IMR-90 (cell line): Measurements from ENCODE around the gene TRAK2. TPM values are rescaled to one million over a fixed set of nuclear protein-coding genes. Genes with fewer than 3 reads are reported as not detected.
A peak's percentile ranks its signal among the peaks of the same experiment; 100 is the strongest.

ENCODE experiments used
- ATAC-seq: fragments of 200-7000 bp; cut with Tn5 transposase; 2 replicates; pipeline ENCODE4 v1.9.1; 2020; ENCODE audit warnings: low read depth, mild to moderate bottlenecking, moderate library complexity
- BruUV-seq: library from RNA; stranded (reverse); fragments of 400-500 nt; replicated peaks from 2 replicates; lab custom pipeline; 2021; lab: Mats Ljungman, UMichigan
- CTCF ChIA-PET: fragments of 300-600 bp; formaldehyde crosslinking; extraction: SDS; loops from one replicate; lab custom pipeline; 2021; ENCODE audit warnings: antibody characterized with exemption; lab: Yijun Ruan, JAX
- POLR2A ChIA-PET: fragments of 300-600 bp; sonication (Branson Sonifier 250); formaldehyde crosslinking; loops from one replicate; lab custom pipeline; 2022; ENCODE audit warnings: antibody characterized with exemption; ENCODE audit not compliant: unreplicated experiment; lab: Charles Lee
- DNase-seq: peaks from one replicate; pipeline ENCODE4 v3.0.0; 2013
- H2AFZ ChIP-seq: replicated peaks from 2 replicates; pipeline ENCODE3; 2013; ENCODE audit warnings: low read length, mild to moderate bottlenecking; ENCODE audit not compliant: poor library complexity
- H2AK5ac ChIP-seq: 2 replicates; pipeline ENCODE4 v1.6.1; 2013; ENCODE audit warnings: low read depth, low read length, inconsistent platforms
- H2AK9ac ChIP-seq: replicated peaks from 2 replicates; pipeline ENCODE3; 2013; ENCODE audit warnings: mild to moderate bottlenecking, low read depth, low read length, moderate library complexity; ENCODE audit not compliant: poor library complexity
- H2BK120ac ChIP-seq: 2 replicates; pipeline ENCODE4 v1.6.1; 2013; ENCODE audit warnings: low read depth, low read length, inconsistent platforms
- H2BK15ac ChIP-seq: 3 replicates; pipeline ENCODE4 v1.6.1; 2013; ENCODE audit warnings: low read depth, low read length, inconsistent platforms
- H2BK20ac ChIP-seq: 2 replicates; pipeline ENCODE4 v1.6.1; 2013; ENCODE audit warnings: low read depth, mild to moderate bottlenecking, inconsistent platforms, low read length, moderate library complexity
- H2BK5ac ChIP-seq: 2 replicates; pipeline ENCODE4 v1.6.1; 2013; ENCODE audit warnings: mild to moderate bottlenecking, low read depth, low read length, inconsistent platforms; ENCODE audit not compliant: poor library complexity, severe bottlenecking
- H3K14ac ChIP-seq: replicated peaks from 2 replicates; pipeline ENCODE4 v1.6.1; 2013; ENCODE audit warnings: low read depth, low read length, inconsistent platforms
- H3K18ac ChIP-seq: 2 replicates; pipeline ENCODE4 v1.6.1; 2013; ENCODE audit warnings: low read depth, low read length, control low read depth
- H3K23ac ChIP-seq: 2 replicates; pipeline ENCODE4 v1.6.1; 2013; ENCODE audit warnings: low read depth, low read length, inconsistent platforms
- H3K27ac ChIP-seq: 2 replicates; pipeline ENCODE4 v1.5.1; 2013; ENCODE audit warnings: mild to moderate bottlenecking, control low read depth, low read length; ENCODE audit not compliant: insufficient read depth
- H3K27me3 ChIP-seq: 2 replicates; pipeline ENCODE4 v1.6.1; 2013; ENCODE audit warnings: low read length; ENCODE audit not compliant: control insufficient read depth, insufficient read depth
- H3K36me3 ChIP-seq: 2 replicates; pipeline ENCODE4 v1.6.1; 2013; ENCODE audit warnings: low read length, mixed read lengths; ENCODE audit not compliant: control insufficient read depth, insufficient read depth
- H3K4ac ChIP-seq: 2 replicates; pipeline ENCODE4 v1.6.1; 2013; ENCODE audit warnings: low read depth, low read length, inconsistent platforms
- H3K4me1 ChIP-seq: 2 replicates; pipeline ENCODE4 v1.6.1; 2013; ENCODE audit warnings: low read length, mixed read lengths; ENCODE audit not compliant: control insufficient read depth, insufficient read depth
- H3K4me2 ChIP-seq: 2 replicates; pipeline ENCODE4 v1.6.1; 2013; ENCODE audit warnings: low read depth, mild to moderate bottlenecking, control low read depth, low read length, moderate library complexity
- H3K4me3 ChIP-seq: 2 replicates; pipeline ENCODE4 v1.5.1; 2013; ENCODE audit warnings: low read depth, mild to moderate bottlenecking, control low read depth, low read length, moderate library complexity; ENCODE audit not compliant: insufficient read depth
- H3K56ac ChIP-seq: 2 replicates; pipeline ENCODE4 v1.6.1; 2013; ENCODE audit warnings: low read length, inconsistent platforms; ENCODE audit not compliant: insufficient read depth; ENCODE audit errors: extremely low read depth
- H3K79me1 ChIP-seq, 2 experiments: 2 replicates each; pipeline ENCODE4 v1.6.1; 2013; ENCODE audit warnings: low read length in 2 of 2, inconsistent platforms in 1 of 2, low read depth in 1 of 2
- H3K9ac ChIP-seq: 2 replicates; pipeline ENCODE4 v1.6.1; 2013; ENCODE audit warnings: low read depth, low read length, control low read depth
- H3K9me1 ChIP-seq: 2 replicates; pipeline ENCODE4 v1.6.1; 2013; ENCODE audit warnings: low read length, inconsistent platforms; ENCODE audit not compliant: insufficient read depth
- H3K9me3 ChIP-seq: 2 replicates; pipeline ENCODE4 v1.6.1; 2013; ENCODE audit warnings: low read length; ENCODE audit not compliant: control insufficient read depth, insufficient read depth
- H4K20me1 ChIP-seq: 2 replicates; pipeline ENCODE4 v1.6.1; 2013; ENCODE audit warnings: low read length, inconsistent platforms; ENCODE audit not compliant: insufficient read depth
- H4K5ac ChIP-seq: 2 replicates; pipeline ENCODE4 v1.6.1; 2013; ENCODE audit warnings: mild to moderate bottlenecking, low read depth, low read length, control low read depth
- H4K8ac ChIP-seq, 2 experiments: 2 replicates each; pipeline ENCODE4 v1.6.1; 2013; ENCODE audit warnings: low read depth in 2 of 2, low read length in 2 of 2, control low read depth in 1 of 2, inconsistent platforms in 1 of 2
- H4K91ac ChIP-seq: 2 replicates; pipeline ENCODE4 v1.6.1; 2013; ENCODE audit warnings: low read depth, low read length, inconsistent platforms; ENCODE audit not compliant: insufficient read depth
- BHLHE40 ChIP-seq: fragments of 150-350 bp; IDR thresholded peaks from 2 replicates; pipeline ENCODE4 v1.6.1; 2016; ENCODE audit warnings: mild to moderate bottlenecking, low read depth, low read length
- CEBPB ChIP-seq: IDR thresholded peaks from 2 replicates; pipeline ENCODE4 v1.6.1; 2012; ENCODE audit warnings: low read depth, low read length, improper control_type of control experiment
- WGBS, 2 experiments: methylation state at CpG; one replicate each; pipeline versions ENCODE4 v1.1.5 to v1.1.7; 2013; ENCODE audit warnings: missing lambda C conversion rate in 2 of 2; ENCODE audit not compliant: insufficient read length in 1 of 2; ENCODE audit errors: extremely low coverage in 2 of 2; 5-methylcytosine and 5-hydroxymethylcytosine counted together
- dilution Hi-C: fragments of 300-500 bp; cut with HindIII; formaldehyde crosslinking; loops from one replicate; pipeline ENCODE4 v1.14.3; 2018; ENCODE audit warnings: low sequenced_read_pairs; ENCODE audit not compliant: unreplicated experiment
- in situ Hi-C: fragments of 300-500 bp; cut with MboI; formaldehyde crosslinking; loops from 3 replicates; pipeline ENCODE4 v1.14.3; 2019; ENCODE audit warnings: low sequenced_read_pairs, inconsistent platforms, mixed read lengths
- intact Hi-C: fragments of 100-400 bp; cut with micrococcal nuclease; formaldehyde crosslinking; loops from 2 replicates; pipeline ENCODE4 v1.10.0; 2022
- polyA plus RNA-seq, 3 experiments: library from polyadenylated mRNA; depleted of rRNA; stranded (reverse); fragments of >200 nt; gene quantifications; 2 replicates each; pipeline ENCODE4 v1.2.3, GENCODE V29; 2012; ENCODE audit warnings: low replicate concordance in 1 of 3
- total RNA-seq: library from RNA; depleted of rRNA; stranded (reverse); fragments of >200 nt; gene quantifications from 2 replicates; pipeline ENCODE4 v1.2.3, GENCODE V29; 2012

TRAK2 gene
- total and polyA plus RNA-seq, 2 of the 4 experiments (the other 2 are of a cell fraction), result 13.1 to 65.4 TPM

DNA sequence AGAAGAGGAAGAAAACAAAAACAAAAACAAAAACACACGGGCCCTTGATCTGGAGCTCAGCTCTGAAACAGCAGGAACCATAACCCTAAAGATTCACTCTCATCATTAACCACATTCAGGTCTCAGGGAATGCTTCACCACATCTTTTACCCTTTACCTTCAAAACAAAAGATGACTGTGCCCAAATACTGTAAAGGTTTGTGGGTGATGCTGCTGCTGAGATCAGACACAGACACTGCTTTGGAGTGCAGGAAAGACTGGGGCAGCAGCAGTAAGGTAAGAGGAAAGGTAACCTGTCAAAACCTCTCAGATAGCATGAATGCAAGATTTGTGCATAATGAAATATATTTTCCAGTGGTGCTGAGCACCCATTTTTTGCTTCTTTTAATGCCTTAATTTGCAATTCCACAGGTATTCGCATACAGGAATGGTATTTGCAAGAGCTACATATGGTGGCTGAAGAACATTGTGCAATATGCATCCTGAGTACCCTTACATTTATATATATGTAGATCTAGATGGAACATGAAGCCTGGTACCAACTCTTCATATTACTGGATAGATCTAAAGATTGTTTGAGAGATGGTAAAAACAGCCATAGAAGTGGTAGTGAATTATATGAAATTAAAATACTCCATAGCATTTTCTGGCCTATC is 90.1 kb downstream of the TRAK2 start:
- Histone ChIP-seq H3K9me1 (no peaks in the 10 kb centered on the region; the same call in 1 of the 2 replicates), H4K8ac (no peak overlapping the region), H4K91ac (no peak overlapping the region), H3K56ac (no peak overlapping the region), H3K4me1 (peaks cover 4% of the 10 kb centered on the region; the same call in 1 of the 2 replicates), H3K4ac (no peak overlapping the region), H2BK20ac (no peak overlapping the region), H3K4me3 (no peak overlapping the region), H3K23ac (no peak overlapping the region), H3K27me3 (no peaks in the 10 kb centered on the region), H3K79me1 (no peaks in the 10 kb centered on the region; a peak in 1 of 4 replicates), H2BK5ac (no peak overlapping the region), H3K9me3 (peaks cover 4% of the 10 kb centered on the region; the same call in 1 of the 2 replicates), H2AFZ (no peak overlapping the region), H3K14ac (no peak overlapping the region), H3K27ac (no peak overlapping the region), H3K9ac (no peak overlapping the region), H4K20me1 (no peaks in the 10 kb centered on the region), H2BK120ac (no peak overlapping the region), H2AK5ac (no peak overlapping the region), H3K36me3 (peaks cover 10% of the 10 kb centered on the region), H4K5ac (no peak overlapping the region), H2AK9ac (no peak overlapping the region), H3K18ac (no peak overlapping the region), H2BK15ac (no peak overlapping the region), H3K4me2 (no peak overlapping the region)
- intact Hi-C loops, result no loop called here
- TF ChIP-seq BHLHE40 (no peak), CEBPB (peak; percentile 44)
- in situ Hi-C loops, result loop anchor here (5.0 kb wide), 1 partner anchor 114 kb away; no protein-coding TSS in a partner anchor
- ATAC-seq, result no peak
- POLR2A ChIA-PET, result no interaction called here
- dilution Hi-C loops, result no loop called here
- WGBS, 2 experiments, result no CpG with 5 or more reads among the region's 2 CpGs
- CTCF ChIA-PET, result interaction anchor here (0.6 kb wide), 1 partner anchor 345 kb away, joined by 3 read pairs; no protein-coding TSS in a partner anchor
- no TSS peak for BruUV-seq
- no peak for DNase-seq
